NT2/D1 (cell line): ENCODE results near the gene NTM.

ENCODE experiments used
- SUZ12 ChIP-seq: IDR thresholded peaks from 2 replicates; pipeline ENCODE4 v1.6.1; 2011; ENCODE audit not compliant: insufficient read length, insufficient read depth; ENCODE audit errors: extremely low read depth
- ZNF274 ChIP-seq: IDR thresholded peaks from 2 replicates; pipeline ENCODE4 v1.6.1; 2011; ENCODE audit warnings: mild to moderate bottlenecking, low read depth, low read length

- no peak for TF ChIP-seq ZNF274
- no peak for TF ChIP-seq SUZ12
These were observed 763.9 kb downstream of the NTM start for GRCh38 chr11:132134322-132134721.
